ENCODE measurements around the gene PODXL2.

PODXL2 gene, protein sequence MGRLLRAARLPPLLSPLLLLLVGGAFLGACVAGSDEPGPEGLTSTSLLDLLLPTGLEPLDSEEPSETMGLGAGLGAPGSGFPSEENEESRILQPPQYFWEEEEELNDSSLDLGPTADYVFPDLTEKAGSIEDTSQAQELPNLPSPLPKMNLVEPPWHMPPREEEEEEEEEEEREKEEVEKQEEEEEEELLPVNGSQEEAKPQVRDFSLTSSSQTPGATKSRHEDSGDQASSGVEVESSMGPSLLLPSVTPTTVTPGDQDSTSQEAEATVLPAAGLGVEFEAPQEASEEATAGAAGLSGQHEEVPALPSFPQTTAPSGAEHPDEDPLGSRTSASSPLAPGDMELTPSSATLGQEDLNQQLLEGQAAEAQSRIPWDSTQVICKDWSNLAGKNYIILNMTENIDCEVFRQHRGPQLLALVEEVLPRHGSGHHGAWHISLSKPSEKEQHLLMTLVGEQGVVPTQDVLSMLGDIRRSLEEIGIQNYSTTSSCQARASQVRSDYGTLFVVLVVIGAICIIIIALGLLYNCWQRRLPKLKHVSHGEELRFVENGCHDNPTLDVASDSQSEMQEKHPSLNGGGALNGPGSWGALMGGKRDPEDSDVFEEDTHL

DNA sequence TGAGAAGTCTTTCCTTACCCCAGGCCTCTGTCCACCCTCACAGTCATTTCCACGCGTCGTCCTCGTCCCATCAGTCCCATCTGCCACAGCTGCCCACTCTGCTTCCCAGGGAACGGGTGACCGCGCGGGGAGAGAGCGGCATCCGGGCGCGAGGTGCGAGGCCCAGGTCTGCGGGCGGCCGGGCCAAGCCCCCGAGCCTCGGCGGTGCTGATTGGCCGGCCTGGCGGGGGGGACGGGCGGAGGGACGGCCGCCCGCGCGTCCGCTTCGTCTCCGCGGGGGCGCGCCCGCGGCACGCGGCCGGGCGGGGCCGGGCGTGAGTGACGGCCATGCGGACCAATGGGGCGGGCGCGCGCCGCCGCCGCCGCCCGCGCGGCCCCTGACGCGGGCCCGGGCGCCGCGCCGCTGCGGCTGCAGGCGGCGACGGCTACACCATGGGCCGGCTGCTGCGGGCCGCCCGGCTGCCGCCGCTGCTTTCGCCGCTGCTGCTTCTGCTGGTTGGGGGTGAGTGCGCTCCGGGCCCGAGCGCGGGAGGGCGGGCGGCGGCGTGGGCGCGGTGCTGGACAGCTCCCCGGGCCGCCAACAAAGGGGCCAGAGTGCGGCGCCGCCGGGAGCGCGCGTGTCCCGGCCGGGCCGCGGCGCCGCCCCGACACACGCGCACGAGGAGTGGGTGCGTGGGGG, at the start of gene PODXL2:
Gene PODXL2 (plus strand): TSS at position 398 of the 679 bp plus-strand sequence. CDS start 35 bp downstream, at position 433.
- DNase-seq (ENCODE audit: insufficient read length, low spot score) (no peak), FAIRE-seq (no peak)
- no peak; the same call in 1 of the 2 replicates for TF ChIP-seq POLR2A (IDR thresholded peaks at IDR 0.05; ENCODE audit: low read depth, low read length)

DNA sequence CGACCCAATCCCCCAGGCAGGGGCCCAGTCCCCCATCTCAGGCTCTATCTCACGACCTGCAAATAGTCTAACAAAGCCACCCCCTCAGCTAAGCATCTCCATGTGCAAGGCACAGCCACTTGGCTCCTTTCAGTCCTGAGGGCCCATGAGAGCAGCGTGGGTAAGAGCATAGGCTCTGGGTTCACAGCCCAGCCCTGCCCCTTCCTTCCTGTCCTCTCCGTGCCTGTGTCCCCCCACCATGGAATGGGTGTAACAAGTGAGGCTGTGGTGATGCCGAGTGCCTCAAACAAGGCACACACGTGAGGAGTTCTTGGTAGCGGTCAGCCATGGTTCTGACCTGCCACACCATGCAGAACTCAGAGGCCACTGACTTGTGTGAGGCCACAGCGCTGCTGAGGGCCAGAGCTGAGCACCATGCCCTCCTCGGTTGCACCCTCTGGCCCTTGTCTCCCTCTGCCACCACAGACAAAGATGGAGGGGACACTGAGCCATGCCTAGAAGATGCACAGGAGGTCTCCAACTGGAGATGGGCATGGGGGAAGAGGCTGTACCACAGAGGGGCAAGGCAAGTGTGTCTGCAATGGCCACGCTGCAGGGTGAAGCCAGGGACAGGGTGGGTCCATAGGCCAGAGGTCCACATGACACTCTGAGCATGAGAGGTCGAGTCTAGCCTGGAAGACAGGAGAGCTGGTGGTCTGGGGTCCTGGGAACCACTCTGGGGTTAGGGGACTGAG, 48.5 kb upstream of the PODXL2 start:
- FAIRE-seq (no peak), DNase-seq (ENCODE audit: insufficient read length, low spot score) (no peak)
- no peak for TF ChIP-seq POLR2A (IDR thresholded peaks at IDR 0.05; ENCODE audit: low read depth, low read length)

DNA sequence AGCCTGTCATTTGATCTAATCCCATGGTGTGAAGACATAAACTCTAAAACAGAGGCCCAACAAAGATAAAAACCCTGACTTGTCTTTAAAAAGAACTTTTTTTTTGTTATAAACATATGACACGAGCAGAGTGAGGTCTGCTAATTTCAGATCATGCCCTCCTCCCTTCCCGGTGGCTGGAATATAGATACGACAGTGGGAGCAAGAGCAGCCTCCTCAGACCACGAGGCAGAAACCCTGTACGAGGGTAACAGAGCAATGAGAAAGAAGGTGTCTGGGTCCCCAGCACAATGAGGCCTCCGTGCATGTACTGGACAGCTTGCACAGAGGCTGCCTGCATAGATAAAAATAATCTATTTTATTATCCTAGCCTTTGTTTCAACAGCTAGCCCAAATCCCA, 44.3 kb upstream of the PODXL2 start:
- no peak for TF ChIP-seq POLR2A (IDR thresholded peaks at IDR 0.05; ENCODE audit: low read depth, low read length)
- DNase-seq (ENCODE audit: insufficient read length, low spot score): no peak
- no peak for FAIRE-seq

DNA sequence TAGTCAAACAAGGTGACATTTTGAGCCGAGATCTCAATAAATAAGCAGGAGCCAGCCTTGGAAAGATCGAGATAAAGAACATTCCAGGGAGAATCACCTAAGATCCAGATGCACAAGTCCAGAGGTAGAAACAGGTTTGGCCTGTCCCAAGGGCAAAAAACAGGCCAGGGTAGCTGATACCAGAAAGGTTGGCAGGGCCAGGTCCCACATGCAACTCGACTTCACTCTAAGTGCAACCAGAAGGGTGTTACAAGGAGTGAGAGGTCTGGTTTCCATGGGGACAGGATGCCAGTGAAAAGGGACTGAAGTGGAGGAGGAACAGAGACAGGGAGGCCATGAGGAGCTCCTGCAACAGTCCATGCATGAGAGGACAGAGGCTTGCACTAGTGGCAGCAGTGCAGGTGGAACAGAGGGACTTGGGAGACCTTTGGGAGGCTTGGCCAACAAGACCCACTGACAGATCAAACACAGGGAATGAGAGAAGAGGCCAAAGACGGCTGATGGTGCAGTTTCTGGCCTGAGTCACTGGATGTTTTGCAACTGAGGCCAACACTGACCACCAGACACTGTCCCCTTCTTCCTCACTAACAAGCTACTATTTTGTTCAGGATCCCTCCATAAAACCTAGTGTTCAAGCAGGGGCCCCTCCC, 43.7 kb upstream of the PODXL2 start:
- FAIRE-seq: no peak

DNA sequence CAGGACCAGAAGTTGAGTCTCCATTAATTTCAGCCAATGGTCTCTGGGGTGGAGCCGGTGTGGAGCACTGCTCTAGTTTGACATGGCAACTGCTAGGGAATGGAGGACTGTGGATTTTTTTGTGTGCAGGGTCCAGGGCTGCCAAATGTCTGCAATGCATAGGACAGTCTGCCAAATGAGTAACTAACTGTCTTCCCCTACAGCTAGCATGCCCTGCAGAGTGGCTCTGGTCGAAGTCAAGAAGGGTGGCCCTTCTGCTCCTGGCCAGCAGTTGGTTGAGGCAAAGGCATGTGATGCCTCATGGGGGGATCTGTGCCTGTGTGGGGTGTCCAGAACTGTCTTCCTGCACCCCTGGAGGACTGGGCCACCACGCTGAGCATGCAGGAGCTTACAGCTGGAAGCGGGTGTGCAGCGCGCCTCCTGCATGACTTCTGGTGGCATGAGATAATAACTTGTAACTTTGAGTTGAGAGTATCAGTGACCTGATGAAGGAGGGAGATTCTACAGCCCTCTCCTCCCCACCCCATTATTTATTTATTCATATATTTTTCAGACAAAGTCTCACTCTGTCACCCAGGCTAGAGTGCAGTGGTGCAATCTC, 43.1 kb upstream of the PODXL2 start:
- DNase-seq (ENCODE audit: insufficient read length, low spot score): no peak
- TF ChIP-seq POLR2A (IDR thresholded peaks at IDR 0.05; ENCODE audit: low read depth, low read length): no peak
- no peak for FAIRE-seq

More for the DNA sequence above, 43.7 kb upstream of the PODXL2 start:
- TF ChIP-seq POLR2A (IDR thresholded peaks at IDR 0.05; ENCODE audit: low read depth, low read length): no peak
- no peak for DNase-seq (ENCODE audit: insufficient read length, low spot score)

DNA sequence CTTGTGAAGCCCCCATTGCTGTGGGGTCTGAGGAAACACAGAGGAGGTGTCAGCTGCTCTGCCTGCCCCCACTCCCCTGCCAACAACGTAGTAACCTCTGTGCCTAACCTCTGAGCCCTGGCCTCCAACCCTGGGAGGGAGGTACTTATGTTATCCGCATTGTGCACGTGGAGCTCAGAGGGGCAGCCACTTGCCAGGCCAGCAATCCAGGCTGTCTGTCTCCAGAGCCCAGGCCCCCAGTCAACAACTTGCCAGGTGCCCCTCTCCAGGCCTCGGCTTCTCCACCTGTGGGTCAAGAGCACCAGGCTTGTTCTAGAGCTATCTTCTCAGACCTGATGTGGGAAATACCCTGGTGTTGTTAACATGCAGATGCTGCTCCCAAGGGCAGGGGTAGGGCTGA, 41.1 kb upstream of the PODXL2 start:
- no peak for DNase-seq (ENCODE audit: insufficient read length, low spot score)
- no peak for TF ChIP-seq POLR2A (IDR thresholded peaks at IDR 0.05; ENCODE audit: low read depth, low read length)
- no peak for FAIRE-seq

DNA sequence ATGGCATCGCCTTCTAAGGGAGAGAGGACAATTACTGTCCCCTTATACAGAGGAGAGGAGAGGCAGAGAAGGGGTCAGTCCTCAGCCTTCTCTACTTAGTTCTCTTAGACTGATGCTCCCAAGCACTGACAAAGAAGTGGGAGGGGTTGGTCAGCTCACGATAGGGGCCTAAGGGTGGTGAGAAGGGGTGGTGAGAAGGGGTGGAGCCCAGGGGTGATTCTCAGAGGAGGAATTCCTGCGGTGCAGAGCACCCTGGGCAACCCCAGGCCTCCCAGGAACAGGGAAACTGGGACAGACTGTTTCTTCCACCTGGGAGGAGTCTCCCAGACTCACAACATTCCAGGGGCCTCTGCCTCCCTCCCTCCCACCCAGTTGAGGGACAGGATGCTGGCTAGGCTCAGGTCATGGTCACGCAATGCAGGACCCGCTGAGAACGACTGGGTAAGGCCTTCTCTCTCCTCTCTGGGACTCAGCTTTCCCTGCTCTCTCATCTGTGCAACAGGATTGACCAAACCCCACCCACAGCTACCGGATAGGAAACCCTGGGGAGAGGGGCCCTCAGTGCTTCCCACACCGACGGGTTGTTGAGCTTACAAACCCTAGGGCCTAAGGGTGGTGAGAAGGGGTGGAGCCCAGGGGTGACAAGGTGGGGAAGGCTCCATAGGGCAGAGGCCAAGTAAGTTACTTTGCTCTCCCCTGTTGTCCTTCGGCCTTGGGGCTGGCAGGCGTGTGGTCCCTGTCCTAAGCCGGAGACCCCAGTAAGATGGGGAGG, 40.0 kb upstream of the PODXL2 start:
- no peak for FAIRE-seq
- no peak for TF ChIP-seq POLR2A (IDR thresholded peaks at IDR 0.05; ENCODE audit: low read depth, low read length)
- peak; percentile 56 for DNase-seq (ENCODE audit: insufficient read length, low spot score)

DNA sequence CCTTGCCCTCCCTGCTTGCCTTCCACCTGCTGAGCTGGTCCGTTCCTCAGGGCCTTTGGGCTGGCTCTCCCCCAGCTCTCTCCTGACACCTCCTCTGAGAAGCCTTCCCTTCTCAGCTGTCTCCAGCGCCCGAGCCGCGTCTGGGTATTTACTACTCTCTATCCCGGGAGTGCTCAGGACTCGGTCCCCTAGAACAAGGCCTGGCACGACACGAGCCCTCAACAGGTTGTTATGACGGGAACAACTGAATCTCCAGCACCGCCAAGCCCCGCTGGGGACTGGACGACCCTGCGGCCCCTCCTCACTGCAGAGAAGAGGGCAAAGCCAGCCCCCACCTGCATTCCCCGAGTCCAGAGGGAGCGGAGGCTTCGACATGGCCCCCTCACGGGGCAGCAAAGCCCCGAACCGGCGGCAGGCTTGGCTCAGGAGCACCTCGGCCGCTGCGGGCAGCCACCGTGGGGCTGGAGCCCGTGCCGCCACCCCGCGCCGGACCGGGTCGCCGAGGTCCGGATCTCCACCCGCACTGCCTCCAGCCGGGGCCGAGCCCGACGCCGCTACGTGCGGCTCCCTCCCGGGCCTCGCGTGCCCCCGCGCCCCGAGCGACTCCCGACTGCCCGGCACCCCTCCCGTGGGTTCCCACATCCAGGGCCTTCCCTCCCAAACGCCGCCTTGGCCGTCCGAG, 39.2 kb upstream of the PODXL2 start:
- no peak for TF ChIP-seq POLR2A (IDR thresholded peaks at IDR 0.05; ENCODE audit: low read depth, low read length)
- FAIRE-seq: no peak
- DNase-seq (ENCODE audit: insufficient read length, low spot score): no peak

DNA sequence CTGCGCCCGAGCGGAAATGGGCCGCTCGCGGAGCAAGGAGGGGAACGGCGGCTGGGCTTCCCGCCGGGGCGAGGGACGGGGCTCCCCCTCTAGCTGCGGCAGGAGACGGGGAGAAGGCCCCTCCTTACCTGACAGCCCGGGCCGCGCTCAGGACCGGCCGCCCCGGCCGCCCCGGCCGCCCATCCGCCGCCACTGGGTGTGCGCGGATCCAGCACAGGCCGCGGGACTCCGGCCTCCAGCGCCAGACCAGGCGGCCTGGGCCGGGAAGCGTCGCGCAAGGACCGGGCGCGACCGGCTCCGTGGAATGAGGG, 38.7 kb upstream of the PODXL2 start:
- no peak for TF ChIP-seq POLR2A (IDR thresholded peaks at IDR 0.05; ENCODE audit: low read depth, low read length)
- no peak for DNase-seq (ENCODE audit: insufficient read length, low spot score)
- FAIRE-seq: no peak

DNA sequence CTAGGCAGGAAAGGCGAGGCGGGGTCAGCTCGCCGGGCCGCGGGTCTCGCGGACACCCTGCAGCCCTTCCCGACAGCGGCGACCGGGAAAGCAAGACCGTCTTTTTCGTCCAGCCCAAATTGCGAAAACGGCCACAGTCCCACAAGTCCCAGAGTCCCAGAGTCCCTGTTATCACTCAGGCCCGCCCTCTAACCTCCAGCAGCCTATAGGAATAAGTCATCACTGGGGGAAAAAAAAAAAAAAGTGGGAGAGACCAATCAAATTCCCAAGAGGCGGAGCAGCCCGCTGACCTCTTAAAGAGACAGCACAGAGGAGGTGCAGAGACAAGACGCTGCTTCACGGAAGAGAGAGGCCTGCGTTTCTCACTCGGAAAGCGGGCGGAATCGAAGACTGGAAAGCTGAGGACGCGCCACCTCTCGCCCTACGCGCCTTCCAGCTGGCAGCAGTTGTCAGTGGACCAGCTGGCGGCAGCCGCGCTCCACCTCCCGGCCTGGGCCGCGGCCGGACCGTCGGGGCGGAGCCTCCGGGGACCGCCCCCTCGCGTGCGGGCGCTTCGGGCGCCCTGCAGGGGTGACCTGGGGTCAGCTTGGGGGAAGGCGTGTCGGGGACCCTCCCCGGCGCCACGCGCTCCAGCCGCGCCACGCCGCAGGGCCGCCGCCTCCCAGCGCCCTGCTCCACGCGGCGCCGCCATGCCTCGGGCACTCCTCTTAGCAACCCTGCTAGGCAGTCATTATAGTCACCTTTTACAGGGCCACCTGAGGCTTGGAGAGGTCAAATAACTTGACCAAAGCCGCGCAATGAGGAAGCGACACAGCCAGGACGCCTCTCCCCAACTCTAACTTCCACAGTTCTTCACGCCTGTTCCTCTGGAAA, 38.2 kb upstream of the PODXL2 start, which contains the start of gene TPRA1:
Gene TPRA1 (minus strand): TSS at position 141 of the 873 bp plus-strand sequence. CDS start 10,587 bp downstream, outside the sequence.
- DNase-seq (ENCODE audit: insufficient read length, low spot score): peak; percentile 94
- peak; percentile 44 for TF ChIP-seq POLR2A (IDR thresholded peaks at IDR 0.05; ENCODE audit: low read depth, low read length)
- peak; percentile 11 for FAIRE-seq

DNA sequence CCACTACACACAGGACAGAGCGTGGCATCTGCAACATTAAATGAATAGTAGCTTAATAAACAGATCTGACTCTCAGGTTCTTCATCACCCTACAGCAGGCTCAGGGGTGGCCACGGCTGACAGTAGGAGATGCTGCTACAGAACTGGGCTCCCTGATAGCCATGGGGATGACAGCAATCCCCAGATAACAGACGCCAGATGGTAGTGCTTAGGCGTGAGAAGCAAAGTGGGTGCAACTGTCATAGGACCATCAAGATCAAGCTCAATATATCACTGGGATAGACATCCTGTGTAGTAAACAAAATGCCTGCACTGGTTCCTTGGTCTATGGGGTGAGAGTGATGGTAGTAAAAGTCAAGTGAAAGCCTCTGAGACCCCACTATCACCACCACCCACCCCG, 35.8 kb upstream of the PODXL2 start:
- FAIRE-seq (no peak), DNase-seq (ENCODE audit: insufficient read length, low spot score) (no peak)
- no peak for TF ChIP-seq POLR2A (IDR thresholded peaks at IDR 0.05; ENCODE audit: low read depth, low read length)
